ENCODE results near the gene OCEL1. TPM values are rescaled to one million over a fixed set of nuclear protein-coding genes. Genes with fewer than 3 reads are reported as not detected.

OCEL1 gene
- total and polyA plus RNA-seq, 2 of the 13 experiments (the other 11 are each of a cell fraction or from before 2014, with no cell fraction given), result 10.6 to 17.2 TPM

GRCh38 chr19:17215127-17215971 is 10.7 kb upstream of the OCEL1 start, which contains the start of gene USE1 (continued):
- TF ChIP-seq, protein P1, sequence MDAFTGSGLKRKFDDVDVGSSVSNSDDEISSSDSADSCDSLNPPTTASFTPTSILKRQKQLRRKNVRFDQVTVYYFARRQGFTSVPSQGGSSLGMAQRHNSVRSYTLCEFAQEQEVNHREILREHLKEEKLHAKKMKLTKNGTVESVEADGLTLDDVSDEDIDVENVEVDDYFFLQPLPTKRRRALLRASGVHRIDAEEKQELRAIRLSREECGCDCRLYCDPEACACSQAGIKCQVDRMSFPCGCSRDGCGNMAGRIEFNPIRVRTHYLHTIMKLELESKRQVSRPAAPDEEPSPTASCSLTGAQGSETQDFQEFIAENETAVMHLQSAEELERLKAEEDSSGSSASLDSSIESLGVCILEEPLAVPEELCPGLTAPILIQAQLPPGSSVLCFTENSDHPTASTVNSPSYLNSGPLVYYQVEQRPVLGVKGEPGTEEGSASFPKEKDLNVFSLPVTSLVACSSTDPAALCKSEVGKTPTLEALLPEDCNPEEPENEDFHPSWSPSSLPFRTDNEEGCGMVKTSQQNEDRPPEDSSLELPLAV (CRISPR knock-in tag; conservative IDR thresholded peaks at IDR 0.05; ENCODE audit: low read depth), result no peak
- TF ChIP-seq ATF1 (CRISPR knock-in tag; IDR thresholded peaks at IDR 0.05) (peak; percentile 69; the same call in 1 of the 2 replicates), ZNF724P (CRISPR knock-in tag; IDR thresholded peaks at IDR 0.05; ENCODE audit: borderline replicate concordance) (0 out of 2 replicates have a peak, but pooled peaks have one; percentile 78), THAP11 (CRISPR knock-in tag; IDR thresholded peaks at IDR 0.05) (peak; percentile 95), ZBTB38 (CRISPR knock-in tag; IDR thresholded peaks at IDR 0.05) (peak; percentile 20), TCF7L2 (IDR thresholded peaks at IDR 0.05; ENCODE audit: low read depth, low read length) (no peak), TOE1 (CRISPR knock-in tag; IDR thresholded peaks at IDR 0.05) (no peak), SNRNP70 (IDR thresholded peaks at IDR 0.05; ENCODE audit: low read depth, low read length) (no peak), KDM1A (CRISPR knock-in tag; IDR thresholded peaks at IDR 0.05) (no peak), HOMEZ (CRISPR knock-in tag; IDR thresholded peaks at IDR 0.05; ENCODE audit: low read depth) (no peak), CENPT (CRISPR knock-in tag; IDR thresholded peaks at IDR 0.05; ENCODE audit: low read depth) (no peak), SCMH1 (CRISPR knock-in tag; IDR thresholded peaks at IDR 0.05; ENCODE audit: borderline replicate concordance) (no peak), DMTF1 (CRISPR knock-in tag; IDR thresholded peaks at IDR 0.05) (no peak)
- TF ChIP-seq, protein P2, sequence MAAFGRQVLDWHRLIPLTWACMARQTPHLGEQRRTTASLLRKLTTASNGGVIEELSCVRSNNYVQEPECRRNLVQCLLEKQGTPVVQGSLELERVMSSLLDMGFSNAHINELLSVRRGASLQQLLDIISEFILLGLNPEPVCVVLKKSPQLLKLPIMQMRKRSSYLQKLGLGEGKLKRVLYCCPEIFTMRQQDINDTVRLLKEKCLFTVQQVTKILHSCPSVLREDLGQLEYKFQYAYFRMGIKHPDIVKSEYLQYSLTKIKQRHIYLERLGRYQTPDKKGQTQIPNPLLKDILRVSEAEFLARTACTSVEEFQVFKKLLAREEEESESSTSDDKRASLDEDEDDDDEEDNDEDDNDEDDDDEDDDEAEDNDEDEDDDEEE (CRISPR knock-in tag; IDR thresholded peaks at IDR 0.05), result no peak; the same call in 1 of the 2 replicates
- TF ChIP-seq, protein P3, sequence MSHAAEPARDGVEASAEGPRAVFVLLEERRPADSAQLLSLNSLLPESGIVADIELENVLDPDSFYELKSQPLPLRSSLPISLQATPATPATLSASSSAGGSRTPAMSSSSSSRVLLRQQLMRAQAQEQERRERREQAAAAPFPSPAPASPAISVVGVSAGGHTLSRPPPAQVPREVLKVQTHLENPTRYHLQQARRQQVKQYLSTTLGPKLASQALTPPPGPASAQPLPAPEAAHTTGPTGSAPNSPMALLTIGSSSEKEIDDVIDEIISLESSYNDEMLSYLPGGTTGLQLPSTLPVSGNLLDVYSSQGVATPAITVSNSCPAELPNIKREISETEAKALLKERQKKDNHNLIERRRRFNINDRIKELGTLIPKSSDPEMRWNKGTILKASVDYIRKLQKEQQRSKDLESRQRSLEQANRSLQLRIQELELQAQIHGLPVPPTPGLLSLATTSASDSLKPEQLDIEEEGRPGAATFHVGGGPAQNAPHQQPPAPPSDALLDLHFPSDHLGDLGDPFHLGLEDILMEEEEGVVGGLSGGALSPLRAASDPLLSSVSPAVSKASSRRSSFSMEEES (CRISPR knock-in tag; IDR thresholded peaks at IDR 0.05), result no peak; the same call in 1 of the 2 replicates
- TF ChIP-seq, protein P4, sequence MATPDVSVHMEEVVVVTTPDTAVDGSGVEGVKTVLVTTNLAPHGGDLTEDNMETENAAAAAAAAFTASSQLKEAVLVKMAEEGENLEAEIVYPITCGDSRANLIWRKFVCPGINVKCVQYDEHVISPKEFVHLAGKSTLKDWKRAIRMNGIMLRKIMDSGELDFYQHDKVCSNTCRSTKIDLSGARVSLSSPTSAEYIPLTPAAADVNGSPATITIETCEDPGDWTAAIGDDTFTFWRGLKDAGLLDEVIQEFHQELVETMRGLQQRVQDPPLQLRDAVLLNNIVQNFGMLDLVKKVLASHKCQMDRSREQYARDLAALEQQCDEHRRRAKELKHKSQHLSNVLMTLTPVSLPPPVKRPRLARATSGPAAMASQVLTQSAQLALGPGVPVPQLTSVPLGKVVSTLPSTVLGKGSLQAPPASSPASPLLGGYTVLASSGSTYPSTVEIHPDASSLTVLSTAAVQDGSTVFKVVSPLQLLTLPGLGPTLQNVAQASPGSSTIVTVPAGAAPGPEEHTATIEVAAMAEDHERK (CRISPR knock-in tag; IDR thresholded peaks at IDR 0.05; ENCODE audit: low read depth), result no peak
- TF ChIP-seq, protein P5, sequence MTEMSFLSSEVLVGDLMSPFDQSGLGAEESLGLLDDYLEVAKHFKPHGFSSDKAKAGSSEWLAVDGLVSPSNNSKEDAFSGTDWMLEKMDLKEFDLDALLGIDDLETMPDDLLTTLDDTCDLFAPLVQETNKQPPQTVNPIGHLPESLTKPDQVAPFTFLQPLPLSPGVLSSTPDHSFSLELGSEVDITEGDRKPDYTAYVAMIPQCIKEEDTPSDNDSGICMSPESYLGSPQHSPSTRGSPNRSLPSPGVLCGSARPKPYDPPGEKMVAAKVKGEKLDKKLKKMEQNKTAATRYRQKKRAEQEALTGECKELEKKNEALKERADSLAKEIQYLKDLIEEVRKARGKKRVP (CRISPR knock-in tag; IDR thresholded peaks at IDR 0.05), result peak in 1 of 2 experiments; percentile 58; a peak in 2 of 4 replicates

Data from HepG2 (cell line).